SK-N-SH treated with all-trans-retinoic acid at 6 μM for 48 hours (cell line): Measurements from ENCODE around the gene EIF4G1.

Source experiments
- ATAC-seq: fragments of 200-7000 bp; cut with Tn5 transposase; 3 replicates; pipeline ENCODE4 v1.9.1; 2020; ENCODE audit warnings: mild to moderate bottlenecking, moderate library complexity
- BACH2 ChIP-seq: fragments of 250-450 bp; sonication (Bioruptor Pico); IDR thresholded peaks from 2 replicates; pipeline ENCODE4 v1.9.0; 2021; ENCODE audit warnings: mild to moderate bottlenecking, borderline replicate concordance
- CREB5 ChIP-seq: fragments of 250-450 bp; sonication (Bioruptor Pico); IDR thresholded peaks from 2 replicates; pipeline ENCODE4 v1.5.1; 2020; ENCODE audit warnings: low read depth, mild to moderate bottlenecking, moderate library complexity
- ESRRG ChIP-seq: fragments of 250-450 bp; sonication (Bioruptor Pico); IDR thresholded peaks from 2 replicates; pipeline ENCODE4 v1.6.1; 2021; ENCODE audit warnings: mild to moderate bottlenecking
- OSR1 ChIP-seq: fragments of 250-450 bp; sonication (Bioruptor Pico); IDR thresholded peaks from 2 replicates; pipeline ENCODE4 v1.8.0; 2022; ENCODE audit warnings: moderate library complexity, mild to moderate bottlenecking, inconsistent platforms
- PATZ1 ChIP-seq: fragments of 250-450 bp; sonication (Bioruptor Pico); IDR thresholded peaks from 2 replicates; pipeline ENCODE4 v1.8.0; 2020; ENCODE audit warnings: mild to moderate bottlenecking, moderate library complexity, borderline replicate concordance
- PPARA ChIP-seq: fragments of 250-450 bp; sonication (Bioruptor Pico); IDR thresholded peaks from 2 replicates; pipeline ENCODE4 v1.5.0; 2020; ENCODE audit warnings: mild to moderate bottlenecking, borderline replicate concordance
- RARB ChIP-seq: fragments of 250-450 bp; sonication (Bioruptor Pico); IDR thresholded peaks from 2 replicates; pipeline ENCODE4 v1.8.0; 2021; ENCODE audit warnings: mild to moderate bottlenecking, moderate library complexity
- SNAI2 ChIP-seq: fragments of 250-450 bp; sonication (Bioruptor Pico); IDR thresholded peaks from 2 replicates; pipeline ENCODE4 v1.5.0; 2020; ENCODE audit warnings: mild to moderate bottlenecking, moderate library complexity
- TSHZ2 ChIP-seq: fragments of 250-450 bp; sonication (Bioruptor Pico); IDR thresholded peaks from 2 replicates; pipeline ENCODE4 v1.5.0; 2020; ENCODE audit warnings: mild to moderate bottlenecking, moderate library complexity
- ZC3H10 ChIP-seq: fragments of 250-450 bp; sonication (Bioruptor Pico); IDR thresholded peaks from 2 replicates; pipeline ENCODE4 v1.5.1; 2021; ENCODE audit warnings: mild to moderate bottlenecking, moderate library complexity
- ZFP3 ChIP-seq: fragments of 250-450 bp; sonication (Bioruptor Pico); IDR thresholded peaks from 2 replicates; pipeline ENCODE4 v1.5.0; 2020; ENCODE audit warnings: mild to moderate bottlenecking, moderate library complexity
- ZFP30 ChIP-seq: fragments of 450-650 bp; formaldehyde crosslinking; IDR thresholded peaks from 2 replicates; pipeline ENCODE4 v1.5.0; 2022; ENCODE audit warnings: mild to moderate bottlenecking, moderate library complexity
- ZNF70 ChIP-seq: fragments of 450-650 bp; formaldehyde crosslinking; IDR thresholded peaks from 2 replicates; pipeline ENCODE4 v1.5.0; 2020; ENCODE audit warnings: mild to moderate bottlenecking, moderate library complexity
- TF ChIP-seq, protein P1 (sequence below): fragments of 250-450 bp; sonication (Bioruptor Pico); IDR thresholded peaks from 2 replicates; pipeline ENCODE4 v1.5.1; 2021; ENCODE audit warnings: mild to moderate bottlenecking, moderate library complexity
- TF ChIP-seq, protein P2 (sequence below): fragments of 250-450 bp; sonication (Bioruptor Pico); IDR thresholded peaks from 2 replicates; pipeline ENCODE4 v1.8.0; 2021; ENCODE audit warnings: low read depth, mild to moderate bottlenecking, moderate library complexity, borderline replicate concordance

Gene EIF4G1

DNA sequence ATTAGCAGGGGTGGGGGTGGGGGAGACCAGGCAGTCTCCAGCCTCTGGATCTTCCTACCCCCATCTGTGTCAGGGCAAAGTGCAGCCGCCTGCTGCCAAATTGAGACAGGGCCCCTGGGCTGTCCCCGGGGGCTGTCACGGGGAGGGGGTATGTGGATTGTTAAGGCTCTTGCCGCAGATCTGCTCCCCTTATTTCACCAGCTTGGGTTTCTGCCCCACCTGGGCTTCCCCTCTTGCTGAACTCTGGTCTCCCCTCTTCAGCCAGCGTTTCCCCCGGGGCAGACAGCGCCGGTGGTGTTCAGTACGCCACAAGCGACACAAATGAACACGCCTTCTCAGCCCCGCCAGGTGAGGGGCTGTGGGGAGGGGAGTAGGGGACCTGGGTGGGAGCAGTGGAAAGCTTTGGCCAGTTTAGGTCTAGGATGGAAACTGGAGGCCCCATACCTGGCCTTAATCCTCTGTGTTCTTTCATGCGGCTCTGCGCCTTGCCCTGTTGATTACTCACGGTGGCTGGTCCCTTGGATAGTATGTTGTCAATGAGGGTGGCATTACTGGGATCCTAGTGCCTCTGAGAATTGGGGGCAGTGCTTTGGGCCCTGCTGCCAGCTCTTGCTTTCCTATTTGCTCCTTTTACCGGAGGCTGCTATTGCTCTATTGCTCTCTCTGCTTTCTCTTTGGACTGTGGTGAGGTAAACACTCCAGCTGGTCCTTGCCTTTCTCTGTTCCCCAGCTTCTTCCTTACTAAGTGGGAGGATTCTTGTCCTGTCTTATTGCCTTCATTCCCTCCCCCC lies 1.7 kb downstream of the EIF4G1 start:
- TF ChIP-seq ZFP3 (CRISPR knock-in tag) (no peak), ZFP30 (CRISPR knock-in tag) (no peak), ZC3H10 (CRISPR knock-in tag) (no peak)
- TF ChIP-seq, all 23 proteins: peak for 0
- ATAC-seq: no peak

- TF ChIP-seq, protein P1, sequence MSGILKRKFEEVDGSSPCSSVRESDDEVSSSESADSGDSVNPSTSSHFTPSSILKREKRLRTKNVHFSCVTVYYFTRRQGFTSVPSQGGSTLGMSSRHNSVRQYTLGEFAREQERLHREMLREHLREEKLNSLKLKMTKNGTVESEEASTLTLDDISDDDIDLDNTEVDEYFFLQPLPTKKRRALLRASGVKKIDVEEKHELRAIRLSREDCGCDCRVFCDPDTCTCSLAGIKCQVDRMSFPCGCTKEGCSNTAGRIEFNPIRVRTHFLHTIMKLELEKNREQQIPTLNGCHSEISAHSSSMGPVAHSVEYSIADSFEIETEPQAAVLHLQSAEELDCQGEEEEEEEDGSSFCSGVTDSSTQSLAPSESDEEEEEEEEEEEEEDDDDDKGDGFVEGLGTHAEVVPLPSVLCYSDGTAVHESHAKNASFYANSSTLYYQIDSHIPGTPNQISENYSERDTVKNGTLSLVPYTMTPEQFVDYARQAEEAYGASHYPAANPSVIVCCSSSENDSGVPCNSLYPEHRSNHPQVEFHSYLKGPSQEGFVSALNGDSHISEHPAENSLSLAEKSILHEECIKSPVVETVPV: no peak
- TF ChIP-seq TSHZ2 (CRISPR knock-in tag): no peak
- TF ChIP-seq OSR1: no peak
- TF ChIP-seq PATZ1: no peak
- TF ChIP-seq ZC3H10 (CRISPR knock-in tag): no peak
- no peak for TF ChIP-seq RARB (CRISPR knock-in tag)
- no peak for TF ChIP-seq ZNF70 (CRISPR knock-in tag)
- ATAC-seq: no peak
These were observed 2.4 kb downstream of the EIF4G1 start for GRCh38 chr3:184316792-184317191.

DNA sequence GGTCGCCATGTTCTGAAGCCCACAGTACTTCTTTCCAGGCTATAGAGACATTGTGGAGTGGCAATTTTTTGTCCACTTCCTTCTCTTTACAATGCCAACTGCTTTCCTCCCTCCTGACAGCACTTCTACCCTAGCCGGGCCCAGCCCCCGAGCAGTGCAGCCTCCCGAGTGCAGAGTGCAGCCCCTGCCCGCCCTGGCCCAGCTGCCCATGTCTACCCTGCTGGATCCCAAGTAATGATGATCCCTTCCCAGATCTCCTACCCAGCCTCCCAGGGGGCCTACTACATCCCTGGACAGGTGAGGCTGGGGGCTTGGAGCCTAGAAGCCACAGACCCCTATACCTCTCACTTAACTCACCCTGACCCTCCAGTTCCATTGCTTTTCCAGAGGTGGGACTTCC lies 2.8 kb downstream of the EIF4G1 start:
- ATAC-seq: no peak
- no peak for TF ChIP-seq ESRRG
- TF ChIP-seq, protein P1: no peak
- TF ChIP-seq ZNF70 (CRISPR knock-in tag): no peak
- TF ChIP-seq SNAI2 (CRISPR knock-in tag): no peak
- TF ChIP-seq CREB5 (CRISPR knock-in tag): no peak
- TF ChIP-seq PATZ1: no peak

DNA sequence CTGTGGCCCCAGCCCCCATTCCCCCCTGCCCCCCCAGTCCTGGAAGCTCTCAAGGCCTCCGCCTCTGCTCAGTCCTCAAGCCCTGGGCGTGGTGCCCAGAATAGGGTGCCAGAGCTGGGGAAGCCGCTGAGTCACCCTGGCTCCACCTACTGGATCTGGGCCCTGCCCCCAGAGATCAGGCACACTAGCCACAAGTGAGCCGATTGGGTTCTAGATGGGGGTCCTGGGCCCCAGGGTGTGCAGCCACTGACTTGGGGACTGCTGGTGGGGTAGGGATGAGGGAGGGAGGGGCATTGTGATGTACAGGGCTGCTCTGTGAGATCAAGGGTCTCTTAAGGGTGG lies 5.7 kb downstream of the EIF4G1 start:
- peak; percentile 90 for ATAC-seq
- TF ChIP-seq OSR1: no peak
- TF ChIP-seq ZFP3 (CRISPR knock-in tag): no peak
- TF ChIP-seq, protein P1: no peak
- TF ChIP-seq, protein P2, sequence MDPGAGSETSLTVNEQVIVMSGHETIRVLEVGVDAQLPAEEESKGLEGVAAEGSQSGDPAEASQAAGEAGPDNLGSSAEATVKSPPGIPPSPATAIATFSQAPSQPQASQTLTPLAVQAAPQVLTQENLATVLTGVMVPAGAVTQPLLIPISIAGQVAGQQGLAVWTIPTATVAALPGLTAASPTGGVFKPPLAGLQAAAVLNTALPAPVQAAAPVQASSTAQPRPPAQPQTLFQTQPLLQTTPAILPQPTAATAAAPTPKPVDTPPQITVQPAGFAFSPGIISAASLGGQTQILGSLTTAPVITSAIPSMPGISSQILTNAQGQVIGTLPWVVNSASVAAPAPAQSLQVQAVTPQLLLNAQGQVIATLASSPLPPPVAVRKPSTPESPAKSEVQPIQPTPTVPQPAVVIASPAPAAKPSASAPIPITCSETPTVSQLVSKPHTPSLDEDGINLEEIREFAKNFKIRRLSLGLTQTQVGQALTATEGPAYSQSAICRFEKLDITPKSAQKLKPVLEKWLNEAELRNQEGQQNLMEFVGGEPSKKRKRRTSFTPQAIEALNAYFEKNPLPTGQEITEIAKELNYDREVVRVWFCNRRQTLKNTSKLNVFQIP (CRISPR knock-in tag): no peak
- no peak for TF ChIP-seq ZC3H10 (CRISPR knock-in tag)
- no peak for TF ChIP-seq SNAI2 (CRISPR knock-in tag)
- TF ChIP-seq RARB (CRISPR knock-in tag): no peak
- no peak for TF ChIP-seq PPARA (CRISPR knock-in tag)
- TF ChIP-seq ZNF70 (CRISPR knock-in tag): no peak
- no peak for TF ChIP-seq BACH2 (CRISPR knock-in tag)
- TF ChIP-seq, all 23 proteins: peak for 0
